Measurements from ENCODE around the gene F2RL2.

DNA sequence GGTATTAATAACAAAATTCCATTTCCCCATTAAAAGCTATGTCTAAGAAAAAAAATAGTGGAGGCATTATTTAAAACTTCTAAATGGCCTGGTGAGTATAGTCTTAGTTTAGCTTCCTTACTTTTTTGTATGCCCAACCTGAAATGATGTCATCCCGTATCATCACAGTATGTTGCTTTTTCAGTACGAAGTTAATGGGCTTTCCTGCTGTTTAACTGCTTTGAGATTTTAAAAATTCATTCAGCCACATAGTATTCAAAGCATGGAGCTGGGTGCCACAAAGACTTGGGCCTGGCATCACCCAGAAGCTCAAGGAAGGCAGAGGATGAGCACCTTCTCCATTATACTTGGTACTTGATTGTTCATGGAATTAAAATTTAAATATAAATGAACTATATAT, 7.4 kb downstream of the F2RL2 start:
- TF ChIP-seq ZSCAN29 (IDR thresholded peaks at IDR 0.05) (no peak), RAD51 (IDR thresholded peaks at IDR 0.05) (no peak), SMC3 (IDR thresholded peaks at IDR 0.05; ENCODE audit: borderline replicate concordance, low read length) (no peak), YY1 (IDR thresholded peaks at IDR 0.05; ENCODE audit: low read depth, low read length) (no peak), ZZZ3 (IDR thresholded peaks at IDR 0.05; ENCODE audit: control insufficient read depth, insufficient read length, low read depth) (no peak)
- TF ChIP-seq, protein P1, sequence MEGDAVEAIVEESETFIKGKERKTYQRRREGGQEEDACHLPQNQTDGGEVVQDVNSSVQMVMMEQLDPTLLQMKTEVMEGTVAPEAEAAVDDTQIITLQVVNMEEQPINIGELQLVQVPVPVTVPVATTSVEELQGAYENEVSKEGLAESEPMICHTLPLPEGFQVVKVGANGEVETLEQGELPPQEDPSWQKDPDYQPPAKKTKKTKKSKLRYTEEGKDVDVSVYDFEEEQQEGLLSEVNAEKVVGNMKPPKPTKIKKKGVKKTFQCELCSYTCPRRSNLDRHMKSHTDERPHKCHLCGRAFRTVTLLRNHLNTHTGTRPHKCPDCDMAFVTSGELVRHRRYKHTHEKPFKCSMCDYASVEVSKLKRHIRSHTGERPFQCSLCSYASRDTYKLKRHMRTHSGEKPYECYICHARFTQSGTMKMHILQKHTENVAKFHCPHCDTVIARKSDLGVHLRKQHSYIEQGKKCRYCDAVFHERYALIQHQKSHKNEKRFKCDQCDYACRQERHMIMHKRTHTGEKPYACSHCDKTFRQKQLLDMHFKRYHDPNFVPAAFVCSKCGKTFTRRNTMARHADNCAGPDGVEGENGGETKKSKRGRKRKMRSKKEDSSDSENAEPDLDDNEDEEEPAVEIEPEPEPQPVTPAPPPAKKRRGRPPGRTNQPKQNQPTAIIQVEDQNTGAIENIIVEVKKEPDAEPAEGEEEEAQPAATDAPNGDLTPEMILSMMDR (IDR thresholded peaks at IDR 0.05 in 2 of 3, conservative IDR thresholded peaks at IDR 0.05 in 1 of 3; ENCODE audit: control insufficient read depth in 2 of 3, extremely low read depth in 1 of 3, insufficient read depth in 1 of 3, low read depth in 3 of 3, low read length in 3 of 3) = no peak
- TF ChIP-seq, protein P2, sequence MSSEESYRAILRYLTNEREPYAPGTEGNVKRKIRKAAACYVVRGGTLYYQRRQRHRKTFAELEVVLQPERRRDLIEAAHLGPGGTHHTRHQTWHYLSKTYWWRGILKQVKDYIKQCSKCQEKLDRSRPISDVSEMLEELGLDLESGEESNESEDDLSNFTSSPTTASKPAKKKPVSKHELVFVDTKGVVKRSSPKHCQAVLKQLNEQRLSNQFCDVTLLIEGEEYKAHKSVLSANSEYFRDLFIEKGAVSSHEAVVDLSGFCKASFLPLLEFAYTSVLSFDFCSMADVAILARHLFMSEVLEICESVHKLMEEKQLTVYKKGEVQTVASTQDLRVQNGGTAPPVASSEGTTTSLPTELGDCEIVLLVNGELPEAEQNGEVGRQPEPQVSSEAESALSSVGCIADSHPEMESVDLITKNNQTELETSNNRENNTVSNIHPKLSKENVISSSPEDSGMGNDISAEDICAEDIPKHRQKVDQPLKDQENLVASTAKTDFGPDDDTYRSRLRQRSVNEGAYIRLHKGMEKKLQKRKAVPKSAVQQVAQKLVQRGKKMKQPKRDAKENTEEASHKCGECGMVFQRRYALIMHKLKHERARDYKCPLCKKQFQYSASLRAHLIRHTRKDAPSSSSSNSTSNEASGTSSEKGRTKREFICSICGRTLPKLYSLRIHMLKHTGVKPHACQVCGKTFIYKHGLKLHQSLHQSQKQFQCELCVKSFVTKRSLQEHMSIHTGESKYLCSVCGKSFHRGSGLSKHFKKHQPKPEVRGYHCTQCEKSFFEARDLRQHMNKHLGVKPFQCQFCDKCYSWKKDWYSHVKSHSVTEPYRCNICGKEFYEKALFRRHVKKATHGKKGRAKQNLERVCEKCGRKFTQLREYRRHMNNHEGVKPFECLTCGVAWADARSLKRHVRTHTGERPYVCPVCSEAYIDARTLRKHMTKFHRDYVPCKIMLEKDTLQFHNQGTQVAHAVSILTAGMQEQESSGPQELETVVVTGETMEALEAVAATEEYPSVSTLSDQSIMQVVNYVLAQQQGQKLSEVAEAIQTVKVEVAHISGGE (CRISPR knock-in tag; IDR thresholded peaks at IDR 0.05) = no peak
